IMR-90 (cell line): ENCODE results near the gene ALKBH5.

Source experiments
- CEBPB ChIP-seq: IDR thresholded peaks from 2 replicates; pipeline ENCODE4 v1.6.1; 2012; ENCODE audit warnings: low read depth, low read length, improper control_type of control experiment
- FOS ChIP-seq: fragments of 150-350 bp; IDR thresholded peaks from 2 replicates; pipeline ENCODE4 v1.6.1; 2016; ENCODE audit warnings: low read depth, low read length
- MAFK ChIP-seq: IDR thresholded peaks from 2 replicates; pipeline ENCODE4 v1.6.1; 2012; ENCODE audit warnings: low read depth, low read length, improper control_type of control experiment
- POLR2A ChIP-seq: IDR thresholded peaks from 2 replicates; pipeline ENCODE4 v1.6.1; 2012; ENCODE audit warnings: mild to moderate bottlenecking, low read depth, low read length
- RCOR1 ChIP-seq: IDR thresholded peaks from 2 replicates; pipeline ENCODE4 v1.6.1; 2012; ENCODE audit warnings: mild to moderate bottlenecking, low read length, improper control_type of control experiment; ENCODE audit not compliant: insufficient replicate concordance
- TF ChIP-seq, protein P1 (sequence below): conservative IDR thresholded peaks from 2 replicates; pipeline ENCODE4 v1.5.1; 2012; ENCODE audit warnings: mild to moderate bottlenecking, low read depth, low read length, improper control_type of control experiment

DNA sequence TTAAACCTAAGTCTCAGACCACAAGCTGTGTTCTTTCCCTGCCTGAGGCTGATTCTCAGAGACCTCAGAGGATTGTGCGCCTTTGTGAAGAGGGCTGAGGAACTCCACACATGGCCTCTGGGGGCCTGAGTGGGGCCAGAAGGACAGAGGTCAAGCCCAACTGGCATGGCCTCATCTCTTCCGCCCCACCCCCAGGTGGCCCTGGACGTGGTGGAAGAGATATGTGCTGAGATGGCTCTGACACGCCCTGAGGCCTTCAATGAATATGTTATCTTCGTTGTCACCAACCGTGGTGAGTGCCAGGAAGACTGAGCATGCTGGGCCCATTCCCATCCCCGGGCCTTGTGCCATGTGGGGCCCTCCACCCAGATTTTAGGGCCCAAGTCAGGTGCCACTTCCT lies 20.1 kb upstream of the ALKBH5 start:
- TF ChIP-seq POLR2A: no peak
- TF ChIP-seq, protein P1, sequence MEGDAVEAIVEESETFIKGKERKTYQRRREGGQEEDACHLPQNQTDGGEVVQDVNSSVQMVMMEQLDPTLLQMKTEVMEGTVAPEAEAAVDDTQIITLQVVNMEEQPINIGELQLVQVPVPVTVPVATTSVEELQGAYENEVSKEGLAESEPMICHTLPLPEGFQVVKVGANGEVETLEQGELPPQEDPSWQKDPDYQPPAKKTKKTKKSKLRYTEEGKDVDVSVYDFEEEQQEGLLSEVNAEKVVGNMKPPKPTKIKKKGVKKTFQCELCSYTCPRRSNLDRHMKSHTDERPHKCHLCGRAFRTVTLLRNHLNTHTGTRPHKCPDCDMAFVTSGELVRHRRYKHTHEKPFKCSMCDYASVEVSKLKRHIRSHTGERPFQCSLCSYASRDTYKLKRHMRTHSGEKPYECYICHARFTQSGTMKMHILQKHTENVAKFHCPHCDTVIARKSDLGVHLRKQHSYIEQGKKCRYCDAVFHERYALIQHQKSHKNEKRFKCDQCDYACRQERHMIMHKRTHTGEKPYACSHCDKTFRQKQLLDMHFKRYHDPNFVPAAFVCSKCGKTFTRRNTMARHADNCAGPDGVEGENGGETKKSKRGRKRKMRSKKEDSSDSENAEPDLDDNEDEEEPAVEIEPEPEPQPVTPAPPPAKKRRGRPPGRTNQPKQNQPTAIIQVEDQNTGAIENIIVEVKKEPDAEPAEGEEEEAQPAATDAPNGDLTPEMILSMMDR: no peak
- TF ChIP-seq CEBPB: no peak
- TF ChIP-seq FOS: no peak
- no peak for TF ChIP-seq RCOR1
- TF ChIP-seq MAFK: no peak
